K562 (cell line): ENCODE data around the gene RBFOX1. TPM values are rescaled to one million over a fixed set of nuclear protein-coding genes. Genes with fewer than 3 reads are reported as not detected.

ENCODE experiments used
- ATF3 ChIP-seq, 2 experiments: fragments of 450-650 bp in 1 of 2; sonication (generic) in 1 of 2; formaldehyde crosslinking in 1 of 2; IDR thresholded peaks in 1 of 2; conservative IDR thresholded peaks in 1 of 2; 2 replicates each; pipeline versions ENCODE4 v1.6.1 to v1.8.1; 2016 to 2023; ENCODE audit warnings: mild to moderate bottlenecking in 2 of 2, moderate library complexity in 2 of 2, inconsistent platforms in 1 of 2, missing genetic modification reagents in 1 of 2
- ATF6 ChIP-seq: sonication (generic); formaldehyde crosslinking; IDR thresholded peaks from 2 replicates; pipeline ENCODE4 v1.4.0; 2020; ENCODE audit warnings: mild to moderate bottlenecking, missing genetic modification reagents
- C11orf30 ChIP-seq: fragments of 450-650 bp; IDR thresholded peaks from 2 replicates; pipeline ENCODE4 v1.6.1; 2016; ENCODE audit warnings: low read depth, mild to moderate bottlenecking
- CLOCK ChIP-seq: fragments of 250-450 bp; sonication (Bioruptor Pico); IDR thresholded peaks from 2 replicates; pipeline ENCODE4 v1.4.0; 2020; ENCODE audit warnings: mild to moderate bottlenecking, moderate library complexity, borderline replicate concordance
- EP300 ChIP-seq: IDR thresholded peaks from 2 replicates; pipeline ENCODE4 v1.6.1; 2012; ENCODE audit warnings: low read length, improper control_type of control experiment
- GATA2 ChIP-seq: sonication (generic); formaldehyde crosslinking; IDR thresholded peaks from 2 replicates; pipeline ENCODE4 v1.4.0; 2020; ENCODE audit warnings: mild to moderate bottlenecking, missing genetic modification reagents
- HEY1 ChIP-seq: fragments of 250-450 bp; sonication (Bioruptor Pico); IDR thresholded peaks from 2 replicates; pipeline ENCODE4 v1.5.0; 2020; ENCODE audit warnings: mild to moderate bottlenecking, moderate library complexity, borderline replicate concordance
- HMG20B ChIP-seq: fragments of 250-450 bp; sonication (Bioruptor Pico); IDR thresholded peaks from 2 replicates; pipeline ENCODE4 v1.5.0; 2021; ENCODE audit warnings: mild to moderate bottlenecking
- HNRNPH1 ChIP-seq: fragments of 200-400 bp; formaldehyde crosslinking; optimal IDR thresholded peaks from 2 replicates; pipeline ENCODE3; 2017; ENCODE audit warnings: low read depth, mild to moderate bottlenecking, low read length, moderate library complexity
- JUND ChIP-seq, 2 experiments: IDR thresholded peaks; 2 replicates in 1 of 2; 3 replicates in 1 of 2; pipeline ENCODE4 v1.6.1; 2011; ENCODE audit warnings: borderline replicate concordance in 2 of 2, low read depth in 2 of 2, low read length in 2 of 2, improper control_type of control experiment in 1 of 2, missing biosample characterization in 1 of 2, missing genetic modification characterization in 1 of 2, missing genetic modification reagents in 1 of 2
- KAT7 ChIP-seq: sonication (generic); formaldehyde crosslinking; IDR thresholded peaks from 2 replicates; pipeline ENCODE4 v1.8.0; 2022; ENCODE audit warnings: missing genetic modification reagents, mild to moderate bottlenecking, borderline replicate concordance
- NFE2 ChIP-seq: IDR thresholded peaks from 2 replicates; pipeline ENCODE4 v1.6.1; 2014; ENCODE audit warnings: antibody characterized with exemption, low read depth
- PTTG1 ChIP-seq: fragments of 450-650 bp; IDR thresholded peaks from 2 replicates; pipeline ENCODE4 v1.6.1; 2016; ENCODE audit warnings: low read depth, mild to moderate bottlenecking, missing genetic modification characterization, missing compliant biosample characterization
- TCF15 ChIP-seq: fragments of 250-450 bp; sonication (Bioruptor Pico); IDR thresholded peaks from 2 replicates; pipeline ENCODE4 v1.8.0; 2022; ENCODE audit warnings: moderate library complexity, mild to moderate bottlenecking, inconsistent platforms
- TEAD4 ChIP-seq, 2 experiments: sonication (generic) in 1 of 2; formaldehyde crosslinking in 1 of 2; IDR thresholded peaks; 2 replicates each; pipeline versions ENCODE4 v1.6.1 to v1.8.0; 2012 to 2022; ENCODE audit warnings: borderline replicate concordance in 1 of 2, inconsistent platforms in 1 of 2, low read length in 1 of 2, mild to moderate bottlenecking in 1 of 2, missing genetic modification reagents in 1 of 2
- XRCC4 ChIP-seq: IDR thresholded peaks from one replicate; pipeline ENCODE4 v1.6.1; 2011; ENCODE audit not compliant: insufficient read depth, insufficient read length; ENCODE audit errors: extremely low read depth
- ZBTB43 ChIP-seq: sonication (generic); formaldehyde crosslinking; IDR thresholded peaks from 2 replicates; pipeline ENCODE4 v1.8.0; 2023; ENCODE audit warnings: mild to moderate bottlenecking, missing genetic modification reagents
- ZNF77 ChIP-seq: fragments of 250-450 bp; sonication (Bioruptor Pico); IDR thresholded peaks from 2 replicates; pipeline ENCODE4 v1.5.0; 2020
- ZNF778 ChIP-seq: fragments of 450-650 bp; formaldehyde crosslinking; IDR thresholded peaks from 2 replicates; pipeline ENCODE4 v1.4.0; 2020; ENCODE audit warnings: mild to moderate bottlenecking, moderate library complexity
- ZSCAN29 ChIP-seq: fragments of 450-650 bp; IDR thresholded peaks from 2 replicates; pipeline ENCODE4 v1.6.1; 2017
- polyA plus RNA-seq, 8 experiments: library from polyadenylated mRNA; depleted of rRNA in 4 of 8; stranded (reverse) in 5 of 8; unstranded in 3 of 8; fragments of >200 nt; fragmentation: Nextera tagmentation in 2 of 8; fragmentation: Illumina TruSeq in 1 of 8; extraction: Ambion mirVana in 2 of 8; extraction: Trizol in 1 of 8; gene quantifications; 2 replicates each; pipeline versions ENCODE4 v1.2.1 to v1.2.3, GENCODE V29; 2011 to 2014; ENCODE audit warnings: inconsistent platforms in 1 of 8, missing spikeins in 1 of 8
- total RNA-seq, 7 experiments: library from RNA; depleted of rRNA in 6 of 7; stranded (reverse); fragments of >200 nt in 6 of 7; fragmentation: Illumina TruSeq in 2 of 7; extraction: Trizol in 2 of 7; gene quantifications; 2 replicates each; pipeline versions ENCODE4 v1.2.1 to v1.2.3, GENCODE V29; 2011 to 2021; ENCODE audit warnings: low replicate concordance in 1 of 7

RBFOX1 gene
- total and polyA plus RNA-seq, 9 of the 15 experiments (the other 6 are each of a cell fraction or from before 2014, with no cell fraction given), result 0.03 TPM; not detected in 8

GRCh38 chr16:7325834-7326233 is 6.8 kb upstream of the RBFOX1 start (continued):
- TF ChIP-seq CLOCK (CRISPR knock-in tag), result no peak
- TF ChIP-seq ATF3 (IDR thresholded peaks at IDR 0.05), result 0 out of 2 replicates have a peak, but pooled peaks have one; percentile 15
- TF ChIP-seq ATF3 (CRISPR knock-in tag; conservative IDR thresholded peaks at IDR 0.05), result no peak
- TF ChIP-seq HMG20B (CRISPR knock-in tag), result no peak
- TF ChIP-seq C11orf30, result peak; percentile 91
- TF ChIP-seq NFE2, result peak; percentile 20; the same call in 1 of the 2 replicates
- no peak for TF ChIP-seq KAT7 (CRISPR knock-in tag)
- TF ChIP-seq TEAD4 (IDR thresholded peaks at IDR 0.05; ENCODE audit: low read length), result no peak
- TF ChIP-seq TEAD4 (CRISPR knock-in tag; IDR thresholded peaks at IDR 0.05; ENCODE audit: borderline replicate concordance), result no peak
- no peak for TF ChIP-seq ZNF778 (CRISPR knock-in tag)
- TF ChIP-seq JUND (IDR thresholded peaks at IDR 0.05; ENCODE audit: borderline replicate concordance, low read depth, low read length), result no peak
- no peak for TF ChIP-seq JUND (tag; IDR thresholded peaks at IDR 0.05; ENCODE audit: borderline replicate concordance, low read depth, low read length)
- TF ChIP-seq PTTG1 (tag), result no peak
- TF ChIP-seq TCF15, result no peak
- no peak for TF ChIP-seq ATF6 (CRISPR knock-in tag)
- no peak for TF ChIP-seq ZNF77 (CRISPR knock-in tag)
- no peak for TF ChIP-seq ZBTB43 (CRISPR knock-in tag)
- TF ChIP-seq ZSCAN29, result no peak
- TF ChIP-seq GATA2 (CRISPR knock-in tag), result no peak
- TF ChIP-seq EP300, result no peak
- TF ChIP-seq HEY1, result no peak
- TF ChIP-seq HNRNPH1, result no peak
- TF ChIP-seq XRCC4, result no peak
